MCF 10A (cell line): ENCODE results near the gene MYMK. TPM values are rescaled to one million over a fixed set of nuclear protein-coding genes. Genes with fewer than 3 reads are reported as not detected.

Experiments
- BruUV-seq: library from RNA; stranded (reverse); fragments of 400-500 nt; replicated peaks from 2 replicates; lab custom pipeline; 2021; lab: Mats Ljungman, UMichigan
- CTCF ChIA-PET: fragments of 300-600 bp; sonication (Branson Sonifier 250); formaldehyde crosslinking; extraction: SDS; loops from one replicate; lab custom pipeline; 2021; ENCODE audit warnings: antibody characterized with exemption, inconsistent platforms; lab: Yijun Ruan, JAX
- POLR2A ChIA-PET: fragments of 300-600, 350-650 bp; sonication (Branson Sonifier 250); formaldehyde crosslinking; extraction: SDS; loops from one replicate; lab custom pipeline; 2020; ENCODE audit warnings: antibody characterized with exemption, inconsistent platforms; lab: Yijun Ruan, JAX
- DNase-seq: peaks from one replicate; pipeline ENCODE4 v3.0.0-alpha.2; 2018; ENCODE audit not compliant: unreplicated experiment
- H3K27ac Mint-ChIP-seq: one replicate; pipeline ENCODE4 v1.8.0; 2022; ENCODE audit warnings: mild to moderate bottlenecking, low read depth, mixed read lengths; ENCODE audit not compliant: unreplicated experiment
- H3K27me3 Mint-ChIP-seq: one replicate; pipeline ENCODE4 v1.8.0; 2022; ENCODE audit warnings: mixed read lengths; ENCODE audit not compliant: insufficient read depth, unreplicated experiment
- H3K36me3 Mint-ChIP-seq: one replicate; pipeline ENCODE4 v1.8.0; 2022; ENCODE audit warnings: mild to moderate bottlenecking, moderate library complexity, mixed read lengths; ENCODE audit not compliant: insufficient read depth, unreplicated experiment
- H3K4me1 Mint-ChIP-seq: one replicate; pipeline ENCODE4 v1.8.0; 2022; ENCODE audit warnings: mixed read lengths; ENCODE audit not compliant: insufficient read depth, unreplicated experiment
- H3K4me3 Mint-ChIP-seq: one replicate; pipeline ENCODE4 v1.8.0; 2022; ENCODE audit warnings: mild to moderate bottlenecking, moderate library complexity, mixed read lengths; ENCODE audit not compliant: unreplicated experiment
- H3K9me3 Mint-ChIP-seq: one replicate; pipeline ENCODE4 v1.8.0; 2022; ENCODE audit warnings: mixed read lengths; ENCODE audit not compliant: unreplicated experiment
- intact Hi-C: fragments of 100-400 bp; cut with micrococcal nuclease; formaldehyde crosslinking; loops from 2 replicates; pipeline ENCODE4 v1.14.1; 2022
- total RNA-seq: library from RNA; stranded (reverse); gene quantifications from 2 replicates; pipeline ENCODE4 v1.2.3, GENCODE V29; 2022
- TF ChIP-seq, protein P1 (sequence below): fragments of 200-600 bp; IDR thresholded peaks from one replicate; pipeline ENCODE4 v1.8.0; 2022; ENCODE audit warnings: antibody characterized with exemption, mild to moderate bottlenecking; ENCODE audit not compliant: unreplicated experiment

The MYMK gene
- total RNA-seq, 1 experiment from 2014 or later: not detected

GRCh38 chr9:133557581-133557980 lies 32.8 kb upstream of the MYMK start:
- Mint-ChIP-seq H3K4me3 (no peak overlapping the region), H3K27ac (no peak overlapping the region), H3K27me3 (peaks cover 22% of the 10 kb centered on the region), H3K9me3 (no peaks in the 10 kb centered on the region), H3K36me3 (no peaks in the 10 kb centered on the region), H3K4me1 (peaks cover 5% of the 10 kb centered on the region)
- CTCF ChIA-PET: no interaction called here
- POLR2A ChIA-PET: no interaction called here
- TF ChIP-seq, protein P1, sequence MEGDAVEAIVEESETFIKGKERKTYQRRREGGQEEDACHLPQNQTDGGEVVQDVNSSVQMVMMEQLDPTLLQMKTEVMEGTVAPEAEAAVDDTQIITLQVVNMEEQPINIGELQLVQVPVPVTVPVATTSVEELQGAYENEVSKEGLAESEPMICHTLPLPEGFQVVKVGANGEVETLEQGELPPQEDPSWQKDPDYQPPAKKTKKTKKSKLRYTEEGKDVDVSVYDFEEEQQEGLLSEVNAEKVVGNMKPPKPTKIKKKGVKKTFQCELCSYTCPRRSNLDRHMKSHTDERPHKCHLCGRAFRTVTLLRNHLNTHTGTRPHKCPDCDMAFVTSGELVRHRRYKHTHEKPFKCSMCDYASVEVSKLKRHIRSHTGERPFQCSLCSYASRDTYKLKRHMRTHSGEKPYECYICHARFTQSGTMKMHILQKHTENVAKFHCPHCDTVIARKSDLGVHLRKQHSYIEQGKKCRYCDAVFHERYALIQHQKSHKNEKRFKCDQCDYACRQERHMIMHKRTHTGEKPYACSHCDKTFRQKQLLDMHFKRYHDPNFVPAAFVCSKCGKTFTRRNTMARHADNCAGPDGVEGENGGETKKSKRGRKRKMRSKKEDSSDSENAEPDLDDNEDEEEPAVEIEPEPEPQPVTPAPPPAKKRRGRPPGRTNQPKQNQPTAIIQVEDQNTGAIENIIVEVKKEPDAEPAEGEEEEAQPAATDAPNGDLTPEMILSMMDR: no peak
- BruUV-seq: no TSS peak
- DNase-seq: no peak
- intact Hi-C loops: no loop called here

GRCh38 chr9:133556354-133556753 lies 31.6 kb upstream of the MYMK start:
- no TSS peak for BruUV-seq
- CTCF ChIA-PET: interaction anchor here (0.5 to 0.6 kb wide), 2 partner anchors 41 to 189 kb away, joined by 3 to 4 read pairs; no protein-coding TSS in a partner anchor
- H3K4me1 Mint-ChIP-seq: peaks cover 5% of the 10 kb centered on the region
- H3K27me3 Mint-ChIP-seq: peaks cover 27% of the 10 kb centered on the region
- DNase-seq: no peak
- POLR2A ChIA-PET: no interaction called here
- no peak overlapping the region for H3K27ac Mint-ChIP-seq
- H3K4me3 Mint-ChIP-seq: no peak overlapping the region
- intact Hi-C loops: no loop called here
- H3K36me3 Mint-ChIP-seq: no peaks in the 10 kb centered on the region
- no peaks in the 10 kb centered on the region for H3K9me3 Mint-ChIP-seq
- TF ChIP-seq, protein P1: no peak

DNA sequence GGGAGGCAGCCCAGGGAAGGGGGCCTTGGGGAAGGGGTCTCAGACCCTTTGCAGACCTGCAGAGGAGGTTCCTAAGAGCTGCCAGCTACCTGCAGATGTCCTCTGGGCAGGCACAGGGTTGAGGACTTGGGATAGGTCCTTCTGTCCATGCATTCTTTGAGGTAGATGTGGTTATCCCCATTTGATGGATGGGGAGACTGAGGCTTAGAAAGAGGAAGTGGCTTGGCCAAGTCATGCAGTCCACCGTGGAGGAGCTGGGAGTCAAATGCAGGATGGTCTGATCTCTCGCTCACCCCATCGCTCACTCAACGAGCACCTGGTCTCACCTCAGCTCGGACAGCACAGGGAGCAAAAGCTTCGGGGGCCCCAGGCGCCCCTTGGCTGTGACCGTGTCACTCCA lies 30.0 kb upstream of the MYMK start:
- DNase-seq: no peak
- intact Hi-C loops: no loop called here
- TF ChIP-seq, protein P1: no peak
- no peaks in the 10 kb centered on the region for H3K9me3 Mint-ChIP-seq
- ChIA-PET CTCF (no interaction called here), POLR2A (no interaction called here)
- H3K4me3 Mint-ChIP-seq: no peak overlapping the region
- H3K27me3 Mint-ChIP-seq: peaks cover 40% of the 10 kb centered on the region
- H3K36me3 Mint-ChIP-seq: no peaks in the 10 kb centered on the region
- H3K27ac Mint-ChIP-seq: no peak overlapping the region
- H3K4me1 Mint-ChIP-seq: peaks cover 5% of the 10 kb centered on the region
- BruUV-seq: no TSS peak

- no peak overlapping the region for H3K4me3 Mint-ChIP-seq
- no peaks in the 10 kb centered on the region for H3K36me3 Mint-ChIP-seq
- H3K9me3 Mint-ChIP-seq: no peaks in the 10 kb centered on the region
- no TSS peak for BruUV-seq
- H3K27ac Mint-ChIP-seq: no peak overlapping the region
- POLR2A ChIA-PET: no interaction called here
- CTCF ChIA-PET: no interaction called here
- peaks cover 5% of the 10 kb centered on the region for H3K4me1 Mint-ChIP-seq
- H3K27me3 Mint-ChIP-seq: peaks cover 41% of the 10 kb centered on the region
- TF ChIP-seq, protein P1: no peak
- intact Hi-C loops: no loop called here
- no peak for DNase-seq
These were observed 29.4 kb upstream of the MYMK start for GRCh38 chr9:133553973-133554713.
